Stimulated activated CD4-positive, alpha-beta T cell treated with anti-CD3 and anti-CD28 coated beads, Interleukin-12 subunit alpha, Interleukin-12 subunit beta, amount 100 ng/mL, for 48 hours (primary cell): ENCODE results near the gene LMAN2L.

Experiments used
- DNase-seq, 3 donors: peaks; one replicate each; pipeline ENCODE4 v3.0.0-alpha.2; 2020; ENCODE audit warnings: low read depth in 2 of 3, low spot score in 1 of 3

LMAN2L gene

DNA sequence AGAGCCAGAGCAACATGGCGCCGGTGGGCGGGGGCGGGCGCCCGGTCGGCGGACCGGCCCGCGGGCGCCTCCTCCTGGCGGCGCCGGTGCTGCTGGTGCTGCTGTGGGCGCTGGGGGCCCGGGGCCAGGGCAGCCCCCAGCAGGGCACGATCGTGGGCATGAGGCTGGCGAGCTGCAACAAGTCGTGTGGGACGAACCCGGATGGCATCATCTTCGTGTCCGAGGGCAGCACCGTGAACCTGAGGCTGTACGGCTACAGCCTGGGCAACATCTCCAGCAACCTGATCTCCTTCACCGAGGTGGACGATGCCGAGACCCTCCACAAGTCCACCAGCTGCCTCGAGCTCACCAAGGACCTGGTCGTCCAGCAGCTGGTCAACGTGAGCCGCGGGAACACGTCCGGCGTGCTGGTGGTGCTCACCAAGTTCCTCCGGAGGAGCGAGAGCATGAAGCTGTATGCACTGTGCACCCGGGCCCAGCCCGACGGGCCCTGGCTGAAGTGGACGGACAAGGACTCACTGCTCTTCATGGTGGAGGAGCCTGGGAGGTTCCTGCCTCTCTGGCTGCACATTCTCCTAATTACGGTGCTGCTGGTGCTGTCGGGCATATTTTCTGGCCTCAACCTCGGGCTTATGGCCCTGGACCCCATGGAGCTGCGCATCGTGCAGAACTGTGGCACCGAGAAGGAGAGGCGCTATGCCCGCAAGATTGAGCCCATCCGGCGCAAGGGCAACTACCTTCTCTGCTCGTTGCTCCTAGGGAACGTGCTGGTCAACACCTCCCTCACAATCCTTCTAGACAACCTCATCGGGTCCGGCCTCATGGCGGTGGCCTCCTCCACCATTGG lies 21.3 kb upstream of the LMAN2L start:
- peak in 1 of 3 donors; percentile 58 for DNase-seq

- DNase-seq = peak; percentile 84 to 91 (median 89)
Observed at GRCh38 chr2:96760036-96760985, 20.4 kb upstream of the LMAN2L start, which contains the start of gene CNNM4. Gene CNNM4 (plus strand): TSS chr2:96760902. CDS start chr2:96761000, 98 bp downstream.

DNA sequence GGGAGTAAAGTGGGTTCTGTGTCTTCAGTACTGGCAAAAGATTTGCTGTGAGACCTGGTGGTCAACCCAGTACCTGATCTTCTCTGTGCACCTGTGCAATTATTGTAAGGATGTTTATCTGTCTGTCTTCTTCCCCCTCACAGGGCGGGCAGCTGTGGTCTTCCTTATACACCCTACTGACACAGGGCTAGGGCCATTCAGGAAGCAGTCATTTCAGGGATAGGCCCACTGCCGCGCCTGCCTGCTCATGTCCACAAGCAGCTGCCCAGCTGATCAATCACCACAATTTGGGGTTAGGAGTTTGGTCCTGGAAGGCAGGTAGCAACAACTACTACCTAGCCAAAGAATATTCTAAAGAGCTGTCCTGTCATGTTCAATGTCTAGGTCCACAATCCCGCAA lies 19.7 kb upstream of the LMAN2L start:
- no peak for DNase-seq

GRCh38 chr2:96758987-96759386 lies 19.1 kb upstream of the LMAN2L start:
- DNase-seq = no peak

GRCh38 chr2:96757477-96757860 lies 17.6 kb upstream of the LMAN2L start:
- DNase-seq = no peak

DNA sequence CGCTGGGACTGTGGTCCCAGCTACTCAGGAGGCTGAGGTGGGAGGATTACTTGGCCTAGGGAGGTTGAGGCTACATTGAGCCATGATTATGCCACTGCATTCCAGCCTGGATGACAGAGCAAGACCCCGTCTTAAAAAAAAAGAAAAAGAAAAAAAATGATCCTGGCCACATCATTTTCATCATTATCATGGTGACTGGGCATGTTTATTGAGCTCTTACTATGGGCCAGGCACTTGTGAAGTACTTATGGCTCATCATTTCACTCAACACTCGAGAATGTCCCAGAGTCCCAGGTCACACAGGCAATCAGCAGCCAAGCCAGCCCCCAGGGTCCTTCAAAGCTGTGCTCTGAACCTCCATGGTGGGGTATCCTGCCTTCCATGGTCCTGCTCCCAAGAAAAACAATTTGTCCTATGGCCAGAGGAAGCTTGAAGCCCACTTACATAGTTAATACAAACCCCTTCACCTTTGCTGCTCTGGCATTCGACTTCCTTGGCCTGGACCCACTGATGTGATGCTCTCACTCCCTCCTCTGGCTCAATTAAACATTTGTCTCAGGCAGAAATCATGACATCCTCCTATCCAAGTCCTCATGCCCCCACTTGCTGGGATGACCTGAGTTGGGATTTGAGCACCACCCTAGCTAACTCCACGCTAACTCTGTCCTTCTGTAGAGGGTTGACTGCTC lies 17.1 kb upstream of the LMAN2L start:
- no peak for DNase-seq

GRCh38 chr2:96754317-96754716 lies 14.5 kb upstream of the LMAN2L start:
- no peak for DNase-seq

DNA sequence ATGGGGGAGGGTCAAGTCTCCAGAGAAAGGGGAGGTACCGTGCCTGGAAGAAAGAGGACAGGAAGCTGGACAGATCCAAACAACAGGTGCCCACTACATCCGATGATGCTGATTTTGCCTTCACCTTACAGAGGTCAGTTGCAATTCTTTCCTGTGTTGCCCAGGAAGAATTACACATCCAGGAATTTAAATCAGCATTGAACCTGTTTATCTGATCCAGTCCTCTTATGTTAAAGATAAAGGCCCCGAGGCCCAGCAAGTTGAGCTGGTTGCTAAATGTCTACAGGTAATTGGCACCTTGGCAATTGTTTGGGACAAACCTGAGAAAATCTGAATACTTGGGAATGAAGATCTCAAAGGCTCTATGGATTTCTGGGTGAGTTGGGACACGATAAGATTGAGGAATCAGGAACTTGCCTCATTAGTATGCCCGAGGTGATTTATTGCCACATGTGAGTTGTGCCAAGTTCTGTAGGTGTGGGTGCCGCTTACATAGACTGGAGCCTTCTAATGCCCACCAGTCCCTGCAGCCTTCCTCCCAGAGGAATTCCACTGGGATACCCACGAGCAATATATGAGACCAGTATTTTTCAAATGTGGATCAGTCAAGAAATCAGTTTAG lies 13.9 kb upstream of the LMAN2L start:
- DNase-seq = no peak

DNA sequence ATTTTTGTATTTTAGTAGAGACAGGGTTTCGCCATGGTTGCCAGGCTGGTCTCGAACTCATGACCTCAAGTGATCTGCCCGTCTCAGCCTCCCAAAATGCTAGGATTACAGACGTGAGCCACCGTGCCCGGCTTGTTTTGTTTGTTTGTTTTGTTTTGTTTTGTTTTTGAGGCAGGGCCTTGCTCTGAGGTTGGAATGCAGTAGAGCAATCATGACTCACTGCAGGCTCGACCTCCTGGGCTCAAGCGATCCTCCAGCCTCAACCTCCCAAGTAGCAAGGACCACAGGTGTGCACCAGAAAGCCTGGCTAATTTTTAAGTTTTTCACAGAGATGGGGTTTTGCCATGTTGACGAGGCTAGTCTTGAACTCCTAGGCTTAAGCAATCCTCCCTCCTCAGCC lies 11.9 kb upstream of the LMAN2L start:
- no peak for DNase-seq

DNA sequence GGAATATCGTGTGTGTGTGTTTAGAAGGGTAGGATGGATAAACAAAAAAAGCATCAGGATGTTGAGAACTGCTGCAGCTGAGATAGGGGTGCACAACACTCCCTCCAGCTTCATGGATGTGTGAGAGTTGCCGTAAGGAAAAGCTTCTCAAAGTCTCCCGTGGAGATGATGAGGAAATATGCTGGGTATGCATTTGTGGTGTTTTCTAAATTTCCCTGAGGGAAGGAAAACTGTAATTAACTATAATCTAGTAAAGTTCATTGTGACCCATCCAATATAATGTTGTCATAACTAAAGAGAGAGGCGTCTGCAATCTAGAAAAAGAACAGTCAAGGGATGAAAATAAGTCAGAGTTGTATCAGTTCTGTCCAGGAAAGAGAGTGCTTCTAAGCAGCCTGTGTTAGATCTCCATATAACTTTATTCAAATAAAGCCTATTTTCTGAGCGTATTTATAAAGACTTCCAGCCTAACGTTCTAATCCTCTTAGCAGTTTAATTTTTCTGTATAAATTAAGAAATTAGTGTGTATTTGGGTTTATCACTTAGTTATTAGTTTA lies 7.3 kb upstream of the LMAN2L start:
- DNase-seq = no peak

- no peak for DNase-seq
Observed at GRCh38 chr2:96739076-96739632, 710 bp downstream of the LMAN2L start.

DNA sequence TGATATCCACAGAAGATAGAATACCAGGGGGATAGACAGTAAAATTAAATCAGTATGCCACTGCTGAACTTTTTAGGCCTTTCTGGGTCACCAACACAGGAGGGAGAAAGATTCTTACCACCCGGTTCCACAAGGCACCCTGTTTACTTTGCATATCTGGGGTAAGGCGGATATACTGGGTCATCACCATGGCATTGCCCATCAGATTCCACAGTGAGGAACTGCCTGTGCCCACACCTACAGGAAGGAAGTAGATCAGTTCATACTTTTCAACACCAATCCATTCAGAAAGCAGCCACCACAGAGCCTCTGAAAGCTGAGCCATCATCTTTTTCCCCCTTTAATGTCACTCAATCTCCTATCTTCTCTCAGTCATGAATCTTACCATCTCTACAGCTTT lies 2.0 kb downstream of the LMAN2L start:
- DNase-seq = no peak

DNA sequence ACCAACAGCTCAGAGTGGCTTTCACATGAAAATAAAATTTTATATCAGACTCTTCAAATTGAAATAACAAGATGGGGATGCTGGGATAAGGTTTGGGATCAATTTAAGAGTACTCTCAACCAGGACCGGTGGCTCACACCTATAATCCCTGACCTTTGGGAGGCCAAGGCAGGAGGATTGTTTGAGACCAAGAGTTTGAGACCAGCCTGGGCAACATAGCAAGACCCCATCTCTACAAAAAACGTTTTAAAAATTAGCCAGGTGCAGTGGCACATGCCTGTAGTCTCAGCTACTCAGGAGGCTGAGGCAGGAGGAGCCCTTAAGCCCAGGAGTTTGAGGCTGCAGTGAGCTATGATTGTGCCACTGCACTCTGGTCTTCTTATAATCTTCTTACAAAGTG lies 2.6 kb downstream of the LMAN2L start:
- no peak for DNase-seq

GRCh38 chr2:96734880-96735583 lies 4.8 kb downstream of the LMAN2L start:
- no peak for DNase-seq

- no peak for DNase-seq
Observed at GRCh38 chr2:96733931-96734330, 5.9 kb downstream of the LMAN2L start.

- DNase-seq = no peak
Observed at GRCh38 chr2:96730212-96730611, 9.7 kb downstream of the LMAN2L start.

GRCh38 chr2:96729748-96730147 lies 10.1 kb downstream of the LMAN2L start:
- DNase-seq = no peak

DNA sequence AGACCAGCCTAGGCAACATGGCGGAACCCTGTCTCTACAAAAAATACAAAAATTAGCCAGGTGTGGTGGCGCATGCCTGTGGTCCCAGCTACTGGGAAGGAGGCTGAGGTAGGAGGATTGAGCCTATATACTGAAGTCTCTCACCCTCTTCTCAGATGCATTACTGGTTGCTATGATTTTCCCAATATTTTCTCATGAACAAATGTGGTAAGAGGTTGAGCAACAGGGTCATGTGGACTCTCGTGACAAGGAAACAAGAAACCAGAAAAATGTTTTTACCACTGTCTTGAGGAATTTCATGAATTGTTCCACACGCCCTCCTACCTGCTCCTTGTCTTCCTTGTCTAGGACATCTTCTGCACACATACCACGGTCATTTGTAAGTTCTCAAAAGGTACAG lies 12.4 kb downstream of the LMAN2L start:
- no peak for DNase-seq

DNA sequence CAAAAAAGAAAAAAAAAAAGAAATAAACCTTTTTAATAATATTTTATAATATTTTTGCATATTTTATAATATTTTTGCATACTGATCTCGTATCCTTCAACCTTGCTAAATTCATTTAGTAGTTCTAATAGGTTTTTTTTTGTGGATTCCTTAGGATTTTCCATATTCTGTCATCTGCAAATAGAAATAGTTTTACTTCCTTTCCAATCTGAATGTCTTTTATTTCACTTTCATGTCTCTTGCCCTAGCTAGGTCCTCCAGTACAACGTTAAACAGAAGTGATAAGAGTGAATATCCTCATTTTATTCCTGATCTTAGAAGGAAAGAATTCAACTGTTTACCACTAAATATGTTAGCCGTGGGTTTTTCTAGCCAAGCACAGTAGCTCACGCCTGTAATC lies 13.7 kb downstream of the LMAN2L start:
- DNase-seq = no peak

DNA sequence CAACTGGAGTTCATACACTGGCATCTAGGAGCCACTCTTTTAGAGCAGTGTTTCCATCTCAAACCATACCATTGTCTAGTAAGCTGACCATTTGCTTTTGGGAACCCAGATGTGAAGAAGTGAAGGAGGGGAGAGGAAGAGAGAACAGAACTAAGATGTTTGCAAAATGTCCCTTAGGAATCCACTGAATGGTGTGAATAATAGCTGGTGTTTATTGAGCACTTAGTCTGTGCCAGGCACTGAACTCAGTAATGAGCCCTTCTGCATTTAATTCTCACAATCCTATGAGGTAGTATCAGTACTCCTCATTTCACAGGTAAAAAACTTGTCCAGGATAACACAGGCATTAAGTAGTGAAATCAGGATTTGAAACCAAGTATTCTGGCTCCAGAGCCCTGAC lies 23.5 kb downstream of the LMAN2L start:
- DNase-seq = no peak
